ENCODE results near the gene DPP6. TPM values are rescaled to one million over a fixed set of nuclear protein-coding genes. Genes with fewer than 3 reads are reported as not detected.

Gene DPP6
- total RNA-seq, 1 donor from 2014 or later, result not detected

GRCh38 chr7:154332811-154333580 lies 280.8 kb downstream of the DPP6 start:
- intact Hi-C loops (cut with micrococcal nuclease), result no loop called here

- intact Hi-C loops (cut with micrococcal nuclease), result no loop called here
Observed at GRCh38 chr7:154336295-154336694, 284.1 kb downstream of the DPP6 start.

GRCh38 chr7:154338701-154339506 lies 286.7 kb downstream of the DPP6 start:
- intact Hi-C loops (cut with micrococcal nuclease), result no loop called here

GRCh38 chr7:154342971-154343633 lies 290.9 kb downstream of the DPP6 start:
- intact Hi-C loops (cut with micrococcal nuclease), result no loop called here

GRCh38 chr7:154343778-154344412 lies 291.7 kb downstream of the DPP6 start:
- intact Hi-C loops (cut with micrococcal nuclease), result no loop called here

GRCh38 chr7:154345093-154345492 lies 292.9 kb downstream of the DPP6 start:
- intact Hi-C loops (cut with micrococcal nuclease), result no loop called here

GRCh38 chr7:154347700-154348266 lies 295.6 kb downstream of the DPP6 start:
- intact Hi-C loops (cut with micrococcal nuclease), result no loop called here

- intact Hi-C loops (cut with micrococcal nuclease), result no loop called here
Observed at GRCh38 chr7:154350892-154351291, 298.7 kb downstream of the DPP6 start.

GRCh38 chr7:154353355-154353767 lies 301.2 kb downstream of the DPP6 start:
- intact Hi-C loops (cut with micrococcal nuclease), result no loop called here

GRCh38 chr7:154364170-154364569 lies 312.0 kb downstream of the DPP6 start:
- intact Hi-C loops (cut with micrococcal nuclease), result no loop called here

GRCh38 chr7:154371424-154371823 lies 319.2 kb downstream of the DPP6 start:
- intact Hi-C loops (cut with micrococcal nuclease), result no loop called here

GRCh38 chr7:154372011-154372601 lies 319.9 kb downstream of the DPP6 start:
- intact Hi-C loops (cut with micrococcal nuclease), result no loop called here

GRCh38 chr7:154373956-154374355 lies 321.8 kb downstream of the DPP6 start:
- intact Hi-C loops (cut with micrococcal nuclease), result no loop called here

- intact Hi-C loops (cut with micrococcal nuclease), result no loop called here
Observed at GRCh38 chr7:154375956-154376355, 323.8 kb downstream of the DPP6 start.

- intact Hi-C loops (cut with micrococcal nuclease), result no loop called here
Observed at GRCh38 chr7:154380771-154381170, 328.6 kb downstream of the DPP6 start.

- intact Hi-C loops (cut with micrococcal nuclease), result no loop called here
Observed at GRCh38 chr7:154383045-154383444, 330.8 kb downstream of the DPP6 start.

GRCh38 chr7:154385214-154385613 lies 333.0 kb downstream of the DPP6 start:
- intact Hi-C loops (cut with micrococcal nuclease), result no loop called here

GRCh38 chr7:154387252-154387651 lies 335.1 kb downstream of the DPP6 start:
- intact Hi-C loops (cut with micrococcal nuclease), result no loop called here

- intact Hi-C loops (cut with micrococcal nuclease), result no loop called here
Observed at GRCh38 chr7:154388412-154388811, 336.2 kb downstream of the DPP6 start.

- intact Hi-C loops (cut with micrococcal nuclease), result no loop called here
Observed at GRCh38 chr7:154388999-154389398, 336.8 kb downstream of the DPP6 start.

- intact Hi-C loops (cut with micrococcal nuclease), result no loop called here
Observed at GRCh38 chr7:154390961-154391360, 338.8 kb downstream of the DPP6 start.

Measured in T-helper 1 cell treated with Interleukin-12 subunit alpha and Interleukin-12 subunit beta and Interleukin-4 antibody, amounts not matched to agents 30 ng/mL and 1 ng/mL, for 36 hours (primary cell).